ENCODE measurements around the gene PRKAR2B. TPM values are rescaled to one million over a fixed set of nuclear protein-coding genes. Genes with fewer than 3 reads are reported as not detected.

PRKAR2B gene
- polyA plus RNA-seq, 1 donor from 2014 or later = 297 TPM

DNA sequence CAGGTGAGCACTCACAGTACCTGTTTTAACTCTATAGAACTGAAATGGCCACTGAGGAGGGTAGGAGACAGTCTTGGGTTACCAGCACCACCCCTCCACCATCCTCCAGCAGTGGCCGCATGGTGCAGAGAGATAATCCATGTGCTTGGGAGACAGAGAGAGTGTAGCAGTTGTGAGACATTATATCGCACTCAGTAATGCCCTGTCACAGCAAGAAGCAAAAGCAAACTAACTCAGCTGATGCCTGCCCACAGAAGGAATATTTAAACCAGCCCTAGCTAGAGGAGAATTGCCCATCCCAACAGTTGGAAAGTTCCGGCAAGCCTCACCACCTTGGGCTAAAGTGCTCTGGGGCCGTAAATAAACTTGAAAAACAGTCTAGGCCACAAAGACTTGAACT, 65.5 kb downstream of the PRKAR2B start:
- Histone ChIP-seq H3K4me3 (ENCODE audit: low read length) (no peak overlapping the region), H3K27me3 (ENCODE audit: insufficient read depth, low read depth, low read length) (no peaks in the 10 kb centered on the region), H2AFZ (ENCODE audit: low read depth, low read length) (no peak overlapping the region), H3F3A (ENCODE audit: insufficient read depth, low read length, poor library complexity, severe bottlenecking) (no peaks in the 10 kb centered on the region), H4K20me1 (ENCODE audit: insufficient read depth) (no peaks in the 10 kb centered on the region), H3K27ac (ENCODE audit: low read length) (no peak overlapping the region), H3K9ac (ENCODE audit: low read length) (no peak overlapping the region), H3K9me2 (ENCODE audit: insufficient read depth, low read length) (no peaks in the 10 kb centered on the region), H3K79me2 (replicated peaks; ENCODE audit: insufficient read depth, low read length) (peaks cover 26% of the 10 kb centered on the region), H3K4me2 (ENCODE audit: low read length) (no peak overlapping the region), H3K36me3 (ENCODE audit: insufficient read depth, low read length) (no peaks in the 10 kb centered on the region), H3K9me3 (ENCODE audit: low read length) (no peaks in the 10 kb centered on the region)
- TF ChIP-seq EZH2 (IDR thresholded peaks at IDR 0.05; ENCODE audit: borderline replicate concordance, insufficient read depth, low read length, poor library complexity, severe bottlenecking) (no peak), MXI1 (conservative IDR thresholded peaks at IDR 0.05; ENCODE audit: poor library complexity, severe bottlenecking) (no peak), SMC3 (conservative IDR thresholded peaks at IDR 0.05; ENCODE audit: poor library complexity) (no peak), POLR2AphosphoS5 (IDR thresholded peaks at IDR 0.05) (no peak), RAD21 (conservative IDR thresholded peaks at IDR 0.05) (no peak), EP300 (conservative IDR thresholded peaks at IDR 0.05; ENCODE audit: poor library complexity, severe bottlenecking) (no peak)
- TF ChIP-seq, protein P1, sequence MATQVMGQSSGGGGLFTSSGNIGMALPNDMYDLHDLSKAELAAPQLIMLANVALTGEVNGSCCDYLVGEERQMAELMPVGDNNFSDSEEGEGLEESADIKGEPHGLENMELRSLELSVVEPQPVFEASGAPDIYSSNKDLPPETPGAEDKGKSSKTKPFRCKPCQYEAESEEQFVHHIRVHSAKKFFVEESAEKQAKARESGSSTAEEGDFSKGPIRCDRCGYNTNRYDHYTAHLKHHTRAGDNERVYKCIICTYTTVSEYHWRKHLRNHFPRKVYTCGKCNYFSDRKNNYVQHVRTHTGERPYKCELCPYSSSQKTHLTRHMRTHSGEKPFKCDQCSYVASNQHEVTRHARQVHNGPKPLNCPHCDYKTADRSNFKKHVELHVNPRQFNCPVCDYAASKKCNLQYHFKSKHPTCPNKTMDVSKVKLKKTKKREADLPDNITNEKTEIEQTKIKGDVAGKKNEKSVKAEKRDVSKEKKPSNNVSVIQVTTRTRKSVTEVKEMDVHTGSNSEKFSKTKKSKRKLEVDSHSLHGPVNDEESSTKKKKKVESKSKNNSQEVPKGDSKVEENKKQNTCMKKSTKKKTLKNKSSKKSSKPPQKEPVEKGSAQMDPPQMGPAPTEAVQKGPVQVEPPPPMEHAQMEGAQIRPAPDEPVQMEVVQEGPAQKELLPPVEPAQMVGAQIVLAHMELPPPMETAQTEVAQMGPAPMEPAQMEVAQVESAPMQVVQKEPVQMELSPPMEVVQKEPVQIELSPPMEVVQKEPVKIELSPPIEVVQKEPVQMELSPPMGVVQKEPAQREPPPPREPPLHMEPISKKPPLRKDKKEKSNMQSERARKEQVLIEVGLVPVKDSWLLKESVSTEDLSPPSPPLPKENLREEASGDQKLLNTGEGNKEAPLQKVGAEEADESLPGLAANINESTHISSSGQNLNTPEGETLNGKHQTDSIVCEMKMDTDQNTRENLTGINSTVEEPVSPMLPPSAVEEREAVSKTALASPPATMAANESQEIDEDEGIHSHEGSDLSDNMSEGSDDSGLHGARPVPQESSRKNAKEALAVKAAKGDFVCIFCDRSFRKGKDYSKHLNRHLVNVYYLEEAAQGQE (IDR thresholded peaks at IDR 0.05; ENCODE audit: borderline replicate concordance) = no peak

DNA sequence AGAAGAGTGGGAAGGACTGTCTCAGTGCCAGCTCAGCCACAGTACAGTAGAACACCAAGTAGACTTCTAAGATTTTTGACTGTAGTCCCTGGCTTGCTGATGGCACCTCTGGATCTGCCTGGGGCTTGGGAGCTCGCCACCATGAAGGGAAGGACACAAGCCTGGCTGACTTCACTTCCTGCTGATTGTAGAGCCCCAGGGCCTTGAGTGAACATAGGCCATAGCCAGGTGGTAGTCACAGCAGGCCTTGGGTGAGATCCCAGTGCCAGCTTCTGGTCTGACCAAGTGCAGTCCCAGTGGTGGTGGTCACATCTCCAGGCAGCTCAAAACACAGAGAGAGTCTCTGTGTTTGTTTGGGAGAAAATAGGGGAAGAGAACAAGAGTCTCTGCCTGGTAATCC, 66.7 kb downstream of the PRKAR2B start:
- Histone ChIP-seq H2AFZ (ENCODE audit: low read depth, low read length) (no peak overlapping the region), H3K27me3 (ENCODE audit: insufficient read depth, low read depth, low read length) (no peaks in the 10 kb centered on the region), H3K4me3 (ENCODE audit: low read length) (no peak overlapping the region), H3F3A (ENCODE audit: insufficient read depth, low read length, poor library complexity, severe bottlenecking) (no peaks in the 10 kb centered on the region), H3K4me2 (ENCODE audit: low read length) (no peak overlapping the region), H3K9me3 (ENCODE audit: low read length) (no peaks in the 10 kb centered on the region), H3K79me2 (replicated peaks; ENCODE audit: insufficient read depth, low read length) (peaks cover 20% of the 10 kb centered on the region), H3K9me2 (ENCODE audit: insufficient read depth, low read length) (no peaks in the 10 kb centered on the region), H3K36me3 (ENCODE audit: insufficient read depth, low read length) (no peaks in the 10 kb centered on the region), H3K27ac (ENCODE audit: low read length) (no peak overlapping the region), H4K20me1 (ENCODE audit: insufficient read depth) (no peaks in the 10 kb centered on the region), H3K9ac (ENCODE audit: low read length) (no peak overlapping the region)
- TF ChIP-seq POLR2AphosphoS5 (IDR thresholded peaks at IDR 0.05) (no peak), EZH2 (IDR thresholded peaks at IDR 0.05; ENCODE audit: borderline replicate concordance, insufficient read depth, low read length, poor library complexity, severe bottlenecking) (no peak), MXI1 (conservative IDR thresholded peaks at IDR 0.05; ENCODE audit: poor library complexity, severe bottlenecking) (no peak), RAD21 (conservative IDR thresholded peaks at IDR 0.05) (no peak), SMC3 (conservative IDR thresholded peaks at IDR 0.05; ENCODE audit: poor library complexity) (no peak), EP300 (conservative IDR thresholded peaks at IDR 0.05; ENCODE audit: poor library complexity, severe bottlenecking) (no peak), TAF1 (IDR thresholded peaks at IDR 0.05; ENCODE audit: low read depth) (no peak)
- TF ChIP-seq, protein P2, sequence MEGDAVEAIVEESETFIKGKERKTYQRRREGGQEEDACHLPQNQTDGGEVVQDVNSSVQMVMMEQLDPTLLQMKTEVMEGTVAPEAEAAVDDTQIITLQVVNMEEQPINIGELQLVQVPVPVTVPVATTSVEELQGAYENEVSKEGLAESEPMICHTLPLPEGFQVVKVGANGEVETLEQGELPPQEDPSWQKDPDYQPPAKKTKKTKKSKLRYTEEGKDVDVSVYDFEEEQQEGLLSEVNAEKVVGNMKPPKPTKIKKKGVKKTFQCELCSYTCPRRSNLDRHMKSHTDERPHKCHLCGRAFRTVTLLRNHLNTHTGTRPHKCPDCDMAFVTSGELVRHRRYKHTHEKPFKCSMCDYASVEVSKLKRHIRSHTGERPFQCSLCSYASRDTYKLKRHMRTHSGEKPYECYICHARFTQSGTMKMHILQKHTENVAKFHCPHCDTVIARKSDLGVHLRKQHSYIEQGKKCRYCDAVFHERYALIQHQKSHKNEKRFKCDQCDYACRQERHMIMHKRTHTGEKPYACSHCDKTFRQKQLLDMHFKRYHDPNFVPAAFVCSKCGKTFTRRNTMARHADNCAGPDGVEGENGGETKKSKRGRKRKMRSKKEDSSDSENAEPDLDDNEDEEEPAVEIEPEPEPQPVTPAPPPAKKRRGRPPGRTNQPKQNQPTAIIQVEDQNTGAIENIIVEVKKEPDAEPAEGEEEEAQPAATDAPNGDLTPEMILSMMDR (IDR thresholded peaks at IDR 0.05; ENCODE audit: poor library complexity, severe bottlenecking) = no peak
- TF ChIP-seq, protein P1 (IDR thresholded peaks at IDR 0.05; ENCODE audit: borderline replicate concordance) = no peak
